Upper lobe of left lung (tissue), 6 donors: ENCODE measurements around the gene KIRREL1. TPM values are rescaled to one million over a fixed set of nuclear protein-coding genes. Genes with fewer than 3 reads are reported as not detected.

ENCODE experiments used
- ATAC-seq, 2 donors: fragments of 200-7000 bp; cut with Tn5 transposase; one replicate each; pipeline ENCODE4 v1.9.1; 2022; ENCODE audit warnings: mild to moderate bottlenecking in 2 of 2, moderate library complexity in 2 of 2; ENCODE audit not compliant: low FRiP score in 2 of 2
- DNase-seq, 2 donors: peaks; one replicate each; pipeline ENCODE4 v3.0.0-alpha.2; 2019 to 2020
- H3K27ac ChIP-seq, 4 donors: fragments of 200-600 bp; sonication (generic); one replicate each; pipeline ENCODE4 v1.5.1; 2016 to 2019
- H3K27me3 ChIP-seq, 4 donors: fragments of 200-600 bp; sonication (generic); one replicate each; pipeline ENCODE4 v1.5.1; 2017 to 2019
- H3K36me3 ChIP-seq, 4 donors: fragments of 200-600 bp; sonication (generic); one replicate each; pipeline ENCODE4 v1.5.1; 2016 to 2019
- H3K4me1 ChIP-seq, 4 donors: fragments of 200-600 bp; sonication (generic); one replicate each; pipeline ENCODE4 v1.5.1; 2018 to 2019
- H3K4me3 ChIP-seq, 4 donors: fragments of 200-600 bp; sonication (generic); one replicate each; pipeline ENCODE4 v1.5.1; 2017 to 2019; ENCODE audit warnings: mild to moderate bottlenecking in 2 of 4, moderate library complexity in 1 of 4
- H3K9me3 ChIP-seq, 4 donors: fragments of 200-600 bp; sonication (generic); one replicate each; pipeline ENCODE4 v1.5.1; 2018 to 2019
- CTCF ChIP-seq, 6 experiments: fragments of 450-650 bp in 4 of 6; fragments of 200-600 bp in 2 of 6; sonication (generic) in 2 of 6; IDR thresholded peaks; one replicate each; pipeline ENCODE4 v1.5.1; 2016 to 2019; ENCODE audit warnings: antibody characterized with exemption in 6 of 6
- EP300 ChIP-seq, 4 donors: sonication (generic); formaldehyde crosslinking; IDR thresholded peaks; one replicate each; pipeline ENCODE4 v1.5.1; 2017; ENCODE audit warnings: antibody characterized with exemption in 4 of 4, control low read depth in 2 of 4
- POLR2A ChIP-seq, 4 donors: fragments of 450-650 bp; IDR thresholded peaks; one replicate each; pipeline ENCODE4 v1.5.1; 2016 to 2017; ENCODE audit warnings: antibody characterized with exemption in 4 of 4, mild to moderate bottlenecking in 2 of 4
- POLR2AphosphoS5 ChIP-seq, 2 donors: sonication (generic); formaldehyde crosslinking; IDR thresholded peaks; one replicate each; pipeline ENCODE4 v1.5.1; 2017; ENCODE audit warnings: antibody characterized with exemption in 2 of 2
- WGBS, 2 donors: methylation state at CpG; one replicate each; pipeline ENCODE4 v1.1.5; 2017 to 2018; 5-methylcytosine and 5-hydroxymethylcytosine counted together
- total RNA-seq, 6 donors: library from RNA; depleted of rRNA in 4 of 6; stranded (reverse); fragments of >200 nt in 4 of 6; gene quantifications; one replicate each; pipeline versions ENCODE4 v1.1.0 to v1.2.1, GENCODE V29; 2016 to 2021
- donor health status: DM: no; HTN: no; CAD: no; lungs with moderate emphysema.
- donor health status: DM: no; HTN: yes; CAD: no; lungs with severe emphysema.

The KIRREL1 gene
- total RNA-seq, 6 donors from 2014 or later, result 16.9 to 40.6 (median 25.8) TPM

- no peak overlapping the region for H3K4me3 ChIP-seq
- H3K9me3 ChIP-seq, result no peaks in the 10 kb centered on the region
- ATAC-seq (no peak), DNase-seq (no peak)
- TF ChIP-seq POLR2AphosphoS5 (IDR thresholded peaks at IDR 0.05) (no peak), POLR2A (IDR thresholded peaks at IDR 0.05) (no peak), EP300 (IDR thresholded peaks at IDR 0.05) (no peak), CTCF (IDR thresholded peaks at IDR 0.05) (no peak)
- WGBS, 2 donors, result 88 to 95% methylated on average over 4 of the region's 4 CpGs
- no peak overlapping the region for H3K27ac ChIP-seq
- peaks cover 0 to 12% (median 3%) of the 10 kb centered on the region in 4 donors for H3K27me3 ChIP-seq
- H3K4me1 ChIP-seq, result peaks cover 10 to 21% (median 15%) of the 10 kb centered on the region in 4 donors
- no peaks in the 10 kb centered on the region for H3K36me3 ChIP-seq
These were observed 121.7 kb downstream of the KIRREL1 start for GRCh38 chr1:158115126-158115525.

GRCh38 chr1:158116311-158117167, 123.1 kb downstream of the KIRREL1 start:
- TF ChIP-seq POLR2A (IDR thresholded peaks at IDR 0.05), result no peak
- no peak for TF ChIP-seq POLR2AphosphoS5 (IDR thresholded peaks at IDR 0.05)
- no peak for TF ChIP-seq CTCF (IDR thresholded peaks at IDR 0.05)
- TF ChIP-seq EP300 (IDR thresholded peaks at IDR 0.05), result no peak
- ATAC-seq (no peak), DNase-seq (no peak)
- Histone ChIP-seq H3K36me3 (no peaks in the 10 kb centered on the region), H3K27ac (no peak overlapping the region), H3K4me3 (no peak overlapping the region), H3K27me3 (peaks cover 0 to 12% (median 3%) of the 10 kb centered on the region in 4 donors), H3K4me1 (peaks cover 10 to 21% (median 15%) of the 10 kb centered on the region in 4 donors), H3K9me3 (no peaks in the 10 kb centered on the region)
- WGBS, 2 donors, result 79 to 82% methylated on average over 10 of the region's 10 CpGs

GRCh38 chr1:158117854-158118704, 124.6 kb downstream of the KIRREL1 start:
- Histone ChIP-seq H3K27me3 (peaks cover 0 to 11% (median 3%) of the 10 kb centered on the region in 4 donors), H3K4me3 (peak overlapping the region in 2 of 4 donors; percentile 15 to 27)

More at GRCh38 chr1:158117854-158118704, 124.6 kb downstream of the KIRREL1 start:
- no peaks in the 10 kb centered on the region for H3K36me3 ChIP-seq
- no peak for TF ChIP-seq EP300 (IDR thresholded peaks at IDR 0.05)
- peak in 4 of 6 experiments; percentile 32 to 44 (median 38) for TF ChIP-seq CTCF (IDR thresholded peaks at IDR 0.05)
- DNase-seq (peak; percentile 45 to 46), ATAC-seq (peak; percentile 55 to 68)
- WGBS, 2 donors, result 7 to 9% methylated on average over 18 to 22 of the region's 22 CpGs
- no peaks in the 10 kb centered on the region for H3K9me3 ChIP-seq
- H3K4me1 ChIP-seq, result peaks cover 8 to 19% (median 13%) of the 10 kb centered on the region in 4 donors
- no peak overlapping the region for H3K27ac ChIP-seq
